ENCODE measurements around the gene PCDHGC5.

PCDHGC5 gene

DNA sequence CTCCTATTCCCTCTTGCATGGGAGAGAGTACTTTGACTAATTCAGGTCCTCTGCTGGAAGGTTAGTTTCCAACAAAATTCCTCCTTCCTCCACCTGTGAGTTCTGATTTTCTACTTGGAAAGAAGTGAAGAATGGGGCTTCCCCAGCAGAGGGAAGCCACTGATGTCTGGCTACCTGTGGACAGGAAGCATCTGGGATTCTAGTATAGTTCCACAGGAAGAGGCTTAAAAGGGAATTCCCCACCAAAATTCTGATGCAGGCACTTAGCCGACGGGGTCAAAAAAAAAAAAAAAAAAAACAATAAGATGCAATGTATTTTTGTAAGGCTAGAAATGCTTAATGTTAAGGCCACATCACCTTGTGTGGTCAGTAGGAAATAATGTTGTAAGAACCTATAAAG, 33.4 kb downstream of the PCDHGC5 start:
- no peak for TF ChIP-seq CTCF (conservative IDR thresholded peaks at IDR 0.05; ENCODE audit: low read depth)
- no peak for DNase-seq (ENCODE audit: low spot score)
- POLR2A ChIA-PET (ENCODE audit: low non-redundant PET) = interaction anchor here (1.0 kb wide), 1 partner anchor 47 kb away, joined by 3 read pairs; no protein-coding TSS in a partner anchor
- CTCF ChIA-PET = interaction anchor here (0.7 to 2.0 kb wide), 7 partner anchors 11 to 323 kb away, joined by 3 to 9 read pairs (median 4); partner anchors contain the start of genes PCDHGA9, PCDHGB5 and PCDHGB7
- H3K27ac ChIP-seq = no peak overlapping the region

DNA sequence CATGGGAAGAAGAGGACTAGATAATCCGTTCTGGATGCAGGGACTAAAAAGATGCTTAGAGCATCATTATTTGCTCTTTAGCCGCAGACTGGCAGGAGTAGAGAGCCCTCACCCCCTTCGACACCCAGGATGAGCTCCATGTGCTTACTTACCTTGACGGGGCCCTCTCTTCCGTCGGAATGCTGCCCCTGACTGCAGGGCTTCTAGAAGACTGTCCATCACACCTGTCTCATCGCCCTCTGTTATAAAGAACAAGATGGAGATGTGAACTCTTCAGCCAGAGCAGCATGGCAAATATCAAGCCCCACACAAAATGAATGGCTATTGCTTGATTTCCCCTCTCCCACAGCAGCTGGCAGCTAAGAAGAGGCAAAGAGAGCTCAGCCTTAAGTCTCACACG, 35.1 kb downstream of the PCDHGC5 start:
- H3K27ac ChIP-seq = peak overlapping the region; percentile 30; the same call in 1 of the 2 replicates
- POLR2A ChIA-PET (ENCODE audit: low non-redundant PET) = no interaction called here
- no peak for TF ChIP-seq CTCF (conservative IDR thresholded peaks at IDR 0.05; ENCODE audit: low read depth)

GRCh38 chr5:141524604-141525597, 36.0 kb downstream of the PCDHGC5 start:
- DNase-seq (ENCODE audit: low spot score) = peak; percentile 96
- POLR2A ChIA-PET (ENCODE audit: low non-redundant PET) = no interaction called here

More for the DNA sequence above, 35.1 kb downstream of the PCDHGC5 start:
- CTCF ChIA-PET = interaction anchor here (0.6 to 3.0 kb wide), 27 partner anchors 8 to 301 kb away, joined by 3 to 22 read pairs (median 6); partner anchors contain the start of genes PCDHB14, PCDHGB2, PCDHGB4 and PCDHGB5
- no peak for DNase-seq (ENCODE audit: low spot score)

DNA sequence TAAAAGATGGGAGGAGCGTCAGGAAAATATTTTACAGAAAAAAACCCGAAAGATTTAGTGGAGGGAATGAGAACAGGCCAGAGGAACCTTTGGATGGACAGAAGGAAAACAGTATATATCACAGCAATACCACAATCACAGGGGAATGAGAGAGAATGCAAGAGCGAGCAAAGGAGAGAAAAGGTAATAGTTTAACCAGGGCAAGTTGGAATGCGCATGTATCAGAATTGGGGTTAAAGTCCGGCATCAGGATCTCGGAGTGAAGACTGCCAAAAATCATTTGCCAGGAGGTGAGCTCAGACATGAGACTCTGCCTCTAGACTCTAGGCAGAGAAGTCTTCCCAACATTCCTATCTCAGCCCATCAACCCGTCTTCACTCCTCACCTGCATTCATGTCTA, 36.8 kb downstream of the PCDHGC5 start:
- no peak for TF ChIP-seq CTCF (conservative IDR thresholded peaks at IDR 0.05; ENCODE audit: low read depth)
- POLR2A ChIA-PET (ENCODE audit: low non-redundant PET) = no interaction called here
- H3K27ac ChIP-seq = peak overlapping the region; percentile 19; the same call in 1 of the 2 replicates

More at GRCh38 chr5:141524604-141525597, 36.0 kb downstream of the PCDHGC5 start:
- peak overlapping the region; percentile 67 for H3K27ac ChIP-seq
- CTCF ChIA-PET = interaction anchor here (0.5 to 3.0 kb wide), 33 partner anchors 8 to 925 kb away, joined by 3 to 22 read pairs (median 4); partner anchors contain the start of genes PCDHB14, PCDHGB2, PCDHGB5 and PCDHGB7
- peak; percentile 99 for TF ChIP-seq CTCF (conservative IDR thresholded peaks at IDR 0.05; ENCODE audit: low read depth)

DNA sequence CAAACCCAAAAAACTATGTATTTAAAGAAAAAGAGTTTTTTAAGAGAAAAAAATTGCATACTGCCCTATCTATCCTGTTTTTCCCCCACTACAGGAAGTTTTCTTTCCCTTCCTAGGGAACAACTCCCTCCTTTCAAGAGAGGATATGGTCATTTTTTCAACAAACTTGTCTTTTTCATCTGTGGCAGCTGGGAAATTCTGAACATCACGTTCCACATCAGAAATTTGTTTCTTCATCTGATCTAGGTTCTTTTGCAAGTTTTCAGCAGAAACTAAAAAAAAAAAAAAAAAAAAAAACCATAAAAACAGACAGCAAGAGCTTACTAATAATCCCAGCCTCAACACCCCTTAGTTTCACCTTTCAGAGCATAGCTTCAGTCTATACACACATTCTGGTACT, 38.5 kb downstream of the PCDHGC5 start:
- no peak for DNase-seq (ENCODE audit: low spot score)
- TF ChIP-seq CTCF (conservative IDR thresholded peaks at IDR 0.05; ENCODE audit: low read depth) = no peak
- ChIA-PET CTCF (interaction anchor here (0.5 to 1.7 kb wide), 4 partner anchors 15 to 97 kb away, joined by 3 to 6 read pairs (median 5); partner anchors contain the start of gene PCDHGA12), POLR2A (ENCODE audit: low non-redundant PET) (interaction anchor here (0.6 kb wide), 1 partner anchor 73 kb away, joined by 3 read pairs; no protein-coding TSS in a partner anchor)
- peak overlapping the region; percentile 28; the same call in 1 of the 2 replicates for H3K27ac ChIP-seq

More for the DNA sequence above, 36.8 kb downstream of the PCDHGC5 start:
- CTCF ChIA-PET = interaction anchor here (0.6 to 3.0 kb wide), 11 partner anchors 13 to 302 kb away, joined by 3 to 22 read pairs (median 11); partner anchors contain the start of genes PCDHB14, PCDHGB5, PCDHGB7 and PCDHGC3
- DNase-seq (ENCODE audit: low spot score) = no peak
